ENCODE measurements around the gene MTUS2. TPM values are rescaled to one million over a fixed set of nuclear protein-coding genes. Genes with fewer than 3 reads are reported as not detected.

Gene MTUS2
- total RNA-seq, 1 donor, result 0.36 TPM

DNA sequence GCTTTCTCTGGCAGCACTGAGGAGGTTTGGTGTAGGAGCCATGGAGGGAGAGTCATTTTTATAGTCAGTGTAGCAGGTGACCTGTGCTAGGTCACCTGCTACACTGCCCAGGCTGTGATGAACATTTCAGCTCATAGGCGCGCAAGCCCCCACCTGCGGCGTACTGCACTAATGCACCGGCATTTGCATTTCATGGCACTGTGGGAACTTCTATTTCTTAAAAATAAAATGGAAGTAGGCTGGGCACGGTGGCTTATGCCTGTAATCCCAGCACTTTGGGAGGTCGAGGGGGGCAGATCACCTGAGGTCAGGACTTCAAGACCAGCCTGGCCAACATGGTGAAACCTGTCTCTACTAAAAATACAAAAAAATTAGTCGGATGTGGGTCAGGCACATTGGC lies 674.4 kb downstream of the MTUS2 start:
- TF ChIP-seq, protein P1, sequence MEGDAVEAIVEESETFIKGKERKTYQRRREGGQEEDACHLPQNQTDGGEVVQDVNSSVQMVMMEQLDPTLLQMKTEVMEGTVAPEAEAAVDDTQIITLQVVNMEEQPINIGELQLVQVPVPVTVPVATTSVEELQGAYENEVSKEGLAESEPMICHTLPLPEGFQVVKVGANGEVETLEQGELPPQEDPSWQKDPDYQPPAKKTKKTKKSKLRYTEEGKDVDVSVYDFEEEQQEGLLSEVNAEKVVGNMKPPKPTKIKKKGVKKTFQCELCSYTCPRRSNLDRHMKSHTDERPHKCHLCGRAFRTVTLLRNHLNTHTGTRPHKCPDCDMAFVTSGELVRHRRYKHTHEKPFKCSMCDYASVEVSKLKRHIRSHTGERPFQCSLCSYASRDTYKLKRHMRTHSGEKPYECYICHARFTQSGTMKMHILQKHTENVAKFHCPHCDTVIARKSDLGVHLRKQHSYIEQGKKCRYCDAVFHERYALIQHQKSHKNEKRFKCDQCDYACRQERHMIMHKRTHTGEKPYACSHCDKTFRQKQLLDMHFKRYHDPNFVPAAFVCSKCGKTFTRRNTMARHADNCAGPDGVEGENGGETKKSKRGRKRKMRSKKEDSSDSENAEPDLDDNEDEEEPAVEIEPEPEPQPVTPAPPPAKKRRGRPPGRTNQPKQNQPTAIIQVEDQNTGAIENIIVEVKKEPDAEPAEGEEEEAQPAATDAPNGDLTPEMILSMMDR (IDR thresholded peaks at IDR 0.05; ENCODE audit: insufficient read depth, low read length), result no peak
- H3K4me3 ChIP-seq (ENCODE audit: low read depth, low read length), result no peak overlapping the region
- no peak for DNase-seq (ENCODE audit: low read depth)

DNA sequence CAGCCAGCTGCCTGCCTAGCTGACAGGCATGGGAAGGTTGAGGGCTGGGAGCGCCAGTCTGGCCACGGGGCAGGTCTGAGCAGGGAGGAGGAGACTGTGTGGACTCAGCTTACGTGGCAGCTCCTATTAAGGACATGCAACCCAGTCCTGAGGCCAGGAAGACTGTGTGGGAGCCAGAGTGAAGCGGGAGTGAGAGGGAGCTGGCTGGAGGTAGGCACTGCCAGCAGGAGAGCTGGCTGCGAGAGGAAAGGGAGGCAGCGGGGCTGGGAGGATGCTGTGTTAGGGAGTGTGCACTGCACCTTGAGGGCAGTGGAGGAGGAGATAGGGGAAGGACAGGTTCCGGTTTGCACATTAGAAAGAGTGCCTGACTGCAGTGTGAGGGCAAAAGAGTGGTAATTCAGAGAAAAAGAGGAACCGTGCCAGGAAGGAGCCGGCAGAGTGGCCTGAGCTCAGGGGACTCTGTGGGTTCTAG lies 676.1 kb downstream of the MTUS2 start:
- DNase-seq (ENCODE audit: low read depth), result no peak
- TF ChIP-seq, protein P1 (IDR thresholded peaks at IDR 0.05; ENCODE audit: insufficient read depth, low read length), result no peak
- H3K4me3 ChIP-seq (ENCODE audit: low read depth, low read length), result no peak overlapping the region

DNA sequence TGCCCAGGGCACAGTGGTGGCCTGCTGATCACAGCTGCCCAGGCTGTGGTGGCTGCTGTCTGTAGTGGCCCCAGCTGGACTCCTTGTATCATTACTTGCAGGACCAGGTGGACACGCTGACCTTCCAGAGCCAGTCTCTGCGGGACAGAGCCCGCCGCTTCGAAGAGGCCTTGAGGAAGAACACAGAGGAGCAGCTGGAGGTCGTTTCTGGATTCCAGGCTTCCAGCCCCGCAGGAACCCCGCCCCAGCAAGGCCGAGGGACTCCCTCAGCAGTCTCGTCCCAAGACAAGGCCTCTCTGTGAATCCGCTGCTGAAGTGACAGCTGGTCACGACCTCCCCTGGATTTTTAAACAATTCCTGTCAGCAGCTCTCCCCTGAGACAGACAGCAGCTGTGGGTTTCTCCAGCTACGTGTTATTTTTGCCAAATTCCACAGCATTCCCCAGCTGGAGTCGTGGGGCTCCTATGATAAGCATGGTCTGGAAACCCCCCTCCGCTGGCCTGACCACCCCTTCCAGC lies 677.1 kb downstream of the MTUS2 start:
- DNase-seq (ENCODE audit: low read depth), result peak; percentile 82
- TF ChIP-seq, protein P1 (IDR thresholded peaks at IDR 0.05; ENCODE audit: insufficient read depth, low read length), result no peak
- H3K4me3 ChIP-seq (ENCODE audit: low read depth, low read length), result no peak overlapping the region

DNA sequence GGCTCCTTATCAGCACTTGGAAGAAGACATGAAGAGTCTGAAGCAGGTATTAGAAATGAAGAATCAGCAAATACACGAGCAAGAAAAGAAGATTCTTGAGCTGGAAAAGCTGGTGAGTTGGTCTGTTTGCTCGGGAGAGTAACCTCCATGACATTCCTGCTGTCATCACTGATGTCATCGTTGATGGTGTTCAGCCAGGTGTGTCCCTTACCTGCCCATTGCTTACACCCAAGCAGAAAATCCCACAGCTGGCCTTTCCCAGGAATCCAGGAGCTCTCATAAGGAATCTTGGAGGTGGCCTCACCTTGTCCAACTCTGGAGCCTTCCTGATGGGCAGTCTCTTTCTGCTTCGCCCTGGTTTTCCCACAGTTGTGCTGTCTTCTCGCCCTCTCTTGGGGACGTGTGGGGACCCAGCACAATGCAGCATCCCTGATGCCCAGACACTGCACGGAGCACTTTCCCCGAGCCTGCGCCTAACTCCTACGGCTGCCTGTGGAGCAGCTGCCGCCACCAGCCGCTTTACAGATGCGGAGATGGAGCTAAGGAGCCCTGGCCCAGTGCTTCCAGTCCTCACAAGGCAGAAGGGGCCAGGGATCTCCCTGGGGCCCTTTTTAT lies 678.4 kb downstream of the MTUS2 start:
- no peak overlapping the region for H3K4me3 ChIP-seq (ENCODE audit: low read depth, low read length)
- TF ChIP-seq, protein P1 (IDR thresholded peaks at IDR 0.05; ENCODE audit: insufficient read depth, low read length), result no peak
- DNase-seq (ENCODE audit: low read depth), result no peak

DNA sequence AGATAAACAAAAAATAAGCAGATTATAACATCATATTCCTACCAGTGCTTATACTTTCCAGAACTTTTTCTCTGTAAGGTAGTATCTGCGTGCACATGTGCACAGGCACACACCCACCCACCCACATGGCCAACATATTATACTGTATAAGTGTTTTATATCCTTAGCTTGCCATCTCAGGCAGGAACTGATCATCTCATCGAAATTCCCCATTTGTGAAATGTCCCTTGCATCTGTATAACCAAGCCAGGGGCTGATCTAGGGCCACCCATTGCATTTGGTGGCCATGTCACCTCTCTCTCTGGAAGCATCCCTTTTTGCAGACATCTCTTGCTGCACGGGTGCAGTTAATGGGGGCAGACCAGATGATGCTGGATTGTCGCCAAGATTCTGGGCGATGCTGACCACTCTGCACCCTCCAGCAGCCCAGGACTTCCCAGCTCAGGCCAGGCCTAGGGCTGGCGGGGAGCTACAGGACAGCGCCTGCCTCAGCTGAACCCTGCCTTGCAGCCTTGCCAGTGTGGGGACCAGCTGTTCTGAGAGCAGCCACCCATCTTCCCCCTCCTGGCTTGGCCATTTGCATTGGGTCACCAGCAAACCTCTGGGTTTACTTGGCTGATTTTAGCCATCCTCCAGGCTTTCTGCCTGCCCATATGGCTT lies 679.5 kb downstream of the MTUS2 start:
- TF ChIP-seq, protein P1 (IDR thresholded peaks at IDR 0.05; ENCODE audit: insufficient read depth, low read length), result no peak
- DNase-seq (ENCODE audit: low read depth), result no peak
- no peak overlapping the region for H3K4me3 ChIP-seq (ENCODE audit: low read depth, low read length)

DNA sequence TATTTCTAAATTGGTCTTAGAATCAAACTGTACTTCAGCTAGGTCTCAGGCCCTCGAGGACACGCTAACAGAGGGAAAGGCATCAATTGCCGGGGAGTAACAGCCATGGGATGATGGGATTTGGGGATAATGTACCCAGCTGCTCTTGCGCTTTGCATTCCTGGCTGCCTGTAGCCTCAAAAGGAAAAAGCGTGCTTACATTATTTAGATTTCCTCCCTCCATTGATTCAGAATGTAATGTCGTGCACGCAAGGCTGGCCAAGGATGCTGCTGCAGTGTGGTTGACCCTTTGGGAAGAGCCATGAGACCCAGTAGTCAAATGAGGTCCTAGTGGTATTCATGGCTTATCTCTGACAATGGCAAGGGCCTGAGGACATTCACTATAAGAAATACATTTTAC lies 680.2 kb downstream of the MTUS2 start:
- no peak for DNase-seq (ENCODE audit: low read depth)
- TF ChIP-seq, protein P1 (IDR thresholded peaks at IDR 0.05; ENCODE audit: insufficient read depth, low read length), result no peak
- H3K4me3 ChIP-seq (ENCODE audit: low read depth, low read length), result no peak overlapping the region

Data from fibroblast of the aortic adventitia (primary cell).